IMR-90 (cell line): ENCODE results near the gene HMX3. TPM values are rescaled to one million over a fixed set of nuclear protein-coding genes. Genes with fewer than 3 reads are reported as not detected.

ENCODE experiments used
- ATAC-seq: fragments of 200-7000 bp; cut with Tn5 transposase; 2 replicates; pipeline ENCODE4 v1.9.1; 2020; ENCODE audit warnings: low read depth, mild to moderate bottlenecking, moderate library complexity
- BruUV-seq: library from RNA; stranded (reverse); fragments of 400-500 nt; replicated peaks from 2 replicates; lab custom pipeline; 2021; lab: Mats Ljungman, UMichigan
- CTCF ChIA-PET: fragments of 300-600 bp; formaldehyde crosslinking; extraction: SDS; loops from one replicate; lab custom pipeline; 2021; ENCODE audit warnings: antibody characterized with exemption; lab: Yijun Ruan, JAX
- POLR2A ChIA-PET: fragments of 300-600 bp; sonication (Branson Sonifier 250); formaldehyde crosslinking; loops from one replicate; lab custom pipeline; 2022; ENCODE audit warnings: antibody characterized with exemption; ENCODE audit not compliant: unreplicated experiment; lab: Charles Lee
- DNase-seq: peaks from one replicate; pipeline ENCODE4 v3.0.0; 2013
- H2AFZ ChIP-seq: replicated peaks from 2 replicates; pipeline ENCODE3; 2013; ENCODE audit warnings: low read length, mild to moderate bottlenecking; ENCODE audit not compliant: poor library complexity
- H2AK5ac ChIP-seq: 2 replicates; pipeline ENCODE4 v1.6.1; 2013; ENCODE audit warnings: low read depth, low read length, inconsistent platforms
- H2AK9ac ChIP-seq: replicated peaks from 2 replicates; pipeline ENCODE3; 2013; ENCODE audit warnings: mild to moderate bottlenecking, low read depth, low read length, moderate library complexity; ENCODE audit not compliant: poor library complexity
- H2BK120ac ChIP-seq: 2 replicates; pipeline ENCODE4 v1.6.1; 2013; ENCODE audit warnings: low read depth, low read length, inconsistent platforms
- H2BK15ac ChIP-seq: 3 replicates; pipeline ENCODE4 v1.6.1; 2013; ENCODE audit warnings: low read depth, low read length, inconsistent platforms
- H2BK20ac ChIP-seq: 2 replicates; pipeline ENCODE4 v1.6.1; 2013; ENCODE audit warnings: low read depth, mild to moderate bottlenecking, inconsistent platforms, low read length, moderate library complexity
- H2BK5ac ChIP-seq: 2 replicates; pipeline ENCODE4 v1.6.1; 2013; ENCODE audit warnings: mild to moderate bottlenecking, low read depth, low read length, inconsistent platforms; ENCODE audit not compliant: poor library complexity, severe bottlenecking
- H3K14ac ChIP-seq: replicated peaks from 2 replicates; pipeline ENCODE4 v1.6.1; 2013; ENCODE audit warnings: low read depth, low read length, inconsistent platforms
- H3K18ac ChIP-seq: 2 replicates; pipeline ENCODE4 v1.6.1; 2013; ENCODE audit warnings: low read depth, low read length, control low read depth
- H3K23ac ChIP-seq: 2 replicates; pipeline ENCODE4 v1.6.1; 2013; ENCODE audit warnings: low read depth, low read length, inconsistent platforms
- H3K27ac ChIP-seq: 2 replicates; pipeline ENCODE4 v1.5.1; 2013; ENCODE audit warnings: mild to moderate bottlenecking, control low read depth, low read length; ENCODE audit not compliant: insufficient read depth
- H3K27me3 ChIP-seq: 2 replicates; pipeline ENCODE4 v1.6.1; 2013; ENCODE audit warnings: low read length; ENCODE audit not compliant: control insufficient read depth, insufficient read depth
- H3K36me3 ChIP-seq: 2 replicates; pipeline ENCODE4 v1.6.1; 2013; ENCODE audit warnings: low read length, mixed read lengths; ENCODE audit not compliant: control insufficient read depth, insufficient read depth
- H3K4ac ChIP-seq: 2 replicates; pipeline ENCODE4 v1.6.1; 2013; ENCODE audit warnings: low read depth, low read length, inconsistent platforms
- H3K4me1 ChIP-seq: 2 replicates; pipeline ENCODE4 v1.6.1; 2013; ENCODE audit warnings: low read length, mixed read lengths; ENCODE audit not compliant: control insufficient read depth, insufficient read depth
- H3K4me2 ChIP-seq: 2 replicates; pipeline ENCODE4 v1.6.1; 2013; ENCODE audit warnings: low read depth, mild to moderate bottlenecking, control low read depth, low read length, moderate library complexity
- H3K4me3 ChIP-seq: 2 replicates; pipeline ENCODE4 v1.5.1; 2013; ENCODE audit warnings: low read depth, mild to moderate bottlenecking, control low read depth, low read length, moderate library complexity; ENCODE audit not compliant: insufficient read depth
- H3K56ac ChIP-seq: 2 replicates; pipeline ENCODE4 v1.6.1; 2013; ENCODE audit warnings: low read length, inconsistent platforms; ENCODE audit not compliant: insufficient read depth; ENCODE audit errors: extremely low read depth
- H3K79me1 ChIP-seq, 2 experiments: 2 replicates each; pipeline ENCODE4 v1.6.1; 2013; ENCODE audit warnings: low read length in 2 of 2, inconsistent platforms in 1 of 2, low read depth in 1 of 2
- H3K9ac ChIP-seq: 2 replicates; pipeline ENCODE4 v1.6.1; 2013; ENCODE audit warnings: low read depth, low read length, control low read depth
- H3K9me1 ChIP-seq: 2 replicates; pipeline ENCODE4 v1.6.1; 2013; ENCODE audit warnings: low read length, inconsistent platforms; ENCODE audit not compliant: insufficient read depth
- H3K9me3 ChIP-seq: 2 replicates; pipeline ENCODE4 v1.6.1; 2013; ENCODE audit warnings: low read length; ENCODE audit not compliant: control insufficient read depth, insufficient read depth
- H4K20me1 ChIP-seq: 2 replicates; pipeline ENCODE4 v1.6.1; 2013; ENCODE audit warnings: low read length, inconsistent platforms; ENCODE audit not compliant: insufficient read depth
- H4K5ac ChIP-seq: 2 replicates; pipeline ENCODE4 v1.6.1; 2013; ENCODE audit warnings: mild to moderate bottlenecking, low read depth, low read length, control low read depth
- H4K8ac ChIP-seq, 2 experiments: 2 replicates each; pipeline ENCODE4 v1.6.1; 2013; ENCODE audit warnings: low read depth in 2 of 2, low read length in 2 of 2, control low read depth in 1 of 2, inconsistent platforms in 1 of 2
- H4K91ac ChIP-seq: 2 replicates; pipeline ENCODE4 v1.6.1; 2013; ENCODE audit warnings: low read depth, low read length, inconsistent platforms; ENCODE audit not compliant: insufficient read depth
- MAFK ChIP-seq: IDR thresholded peaks from 2 replicates; pipeline ENCODE4 v1.6.1; 2012; ENCODE audit warnings: low read depth, low read length, improper control_type of control experiment
- SMC3 ChIP-seq: fragments of 150-350 bp; IDR thresholded peaks from 2 replicates; pipeline ENCODE4 v1.6.1; 2016; ENCODE audit warnings: low read depth, mild to moderate bottlenecking, antibody characterized with exemption, low read length, moderate library complexity
- WGBS, 2 experiments: methylation state at CpG; one replicate each; pipeline versions ENCODE4 v1.1.5 to v1.1.7; 2013; ENCODE audit warnings: missing lambda C conversion rate in 2 of 2; ENCODE audit not compliant: insufficient read length in 1 of 2; ENCODE audit errors: extremely low coverage in 2 of 2; 5-methylcytosine and 5-hydroxymethylcytosine counted together
- dilution Hi-C: fragments of 300-500 bp; cut with HindIII; formaldehyde crosslinking; loops from one replicate; pipeline ENCODE4 v1.14.3; 2018; ENCODE audit warnings: low sequenced_read_pairs; ENCODE audit not compliant: unreplicated experiment
- in situ Hi-C: fragments of 300-500 bp; cut with MboI; formaldehyde crosslinking; loops from 3 replicates; pipeline ENCODE4 v1.14.3; 2019; ENCODE audit warnings: low sequenced_read_pairs, inconsistent platforms, mixed read lengths
- intact Hi-C: fragments of 100-400 bp; cut with micrococcal nuclease; formaldehyde crosslinking; loops from 2 replicates; pipeline ENCODE4 v1.10.0; 2022
- polyA plus RNA-seq, 3 experiments: library from polyadenylated mRNA; depleted of rRNA; stranded (reverse); fragments of >200 nt; gene quantifications; 2 replicates each; pipeline ENCODE4 v1.2.3, GENCODE V29; 2012; ENCODE audit warnings: low replicate concordance in 1 of 3
- total RNA-seq: library from RNA; depleted of rRNA; stranded (reverse); fragments of >200 nt; gene quantifications from 2 replicates; pipeline ENCODE4 v1.2.3, GENCODE V29; 2012

HMX3 gene
- total and polyA plus RNA-seq, 2 of the 4 experiments (the other 2 are of a cell fraction), result not detected

- TF ChIP-seq SMC3, result no peak
- TF ChIP-seq MAFK, result peak; percentile 53
- H2BK120ac ChIP-seq, result no peak overlapping the region
- in situ Hi-C loops, result no loop called here
- H3K36me3 ChIP-seq, result no peaks in the 10 kb centered on the region
- H3K27me3 ChIP-seq, result no peaks in the 10 kb centered on the region
- H3K27ac ChIP-seq, result no peak overlapping the region
- no peak overlapping the region for H2AFZ ChIP-seq
- H3K14ac ChIP-seq, result no peak overlapping the region
- no peak overlapping the region for H4K8ac ChIP-seq
- no peak overlapping the region for H2AK5ac ChIP-seq
- no peak overlapping the region for H2BK15ac ChIP-seq
- no peak overlapping the region for H3K23ac ChIP-seq
- no peaks in the 10 kb centered on the region for H4K20me1 ChIP-seq
- no peak overlapping the region for H2AK9ac ChIP-seq
- H3K4me1 ChIP-seq, result no peaks in the 10 kb centered on the region
- intact Hi-C loops, result no loop called here
- no peak overlapping the region for H2BK20ac ChIP-seq
- ChIA-PET POLR2A (no interaction called here), CTCF (no interaction called here)
- no peak overlapping the region for H3K4me2 ChIP-seq
- H2BK5ac ChIP-seq, result no peak overlapping the region
- H3K18ac ChIP-seq, result no peak overlapping the region
- no peak for DNase-seq
- H3K56ac ChIP-seq, result no peak overlapping the region
- peaks cover 2% of the 10 kb centered on the region; the same call in 1 of the 2 replicates for H3K9me3 ChIP-seq
- no peak overlapping the region for H3K4me3 ChIP-seq
- no peak overlapping the region for H4K5ac ChIP-seq
- H3K9me1 ChIP-seq, result no peaks in the 10 kb centered on the region
- no peak overlapping the region for H3K4ac ChIP-seq
- no TSS peak for BruUV-seq
- no CpG with 5 or more reads among the region's 4 CpGs for WGBS, 2 experiments
- no peak for ATAC-seq
- no peak overlapping the region for H3K9ac ChIP-seq
- dilution Hi-C loops, result no loop called here
- H3K79me1 ChIP-seq, result no peaks in the 10 kb centered on the region
- H4K91ac ChIP-seq, result no peak overlapping the region
These were observed 48.4 kb upstream of the HMX3 start for GRCh38 chr10:123087348-123087747.
